ENCODE results near the gene MEX3D.
"Not testable (repeated sequence)": the region's sequence is repeated elsewhere in the genome, so short reads cannot be mapped to it uniquely, and the experiment has no call there.

Gene MEX3D

GRCh38 chr19:1533510-1534150 lies 34.5 kb downstream of the MEX3D start:
- DNase-seq: no peak

- DNase-seq: no peak
These were observed 36.1 kb downstream of the MEX3D start for GRCh38 chr19:1532003-1532402.

- no peak for DNase-seq
These were observed 36.5 kb downstream of the MEX3D start for GRCh38 chr19:1531587-1531986.

GRCh38 chr19:1530856-1531255 lies 37.3 kb downstream of the MEX3D start:
- not testable (repeated sequence) for DNase-seq

GRCh38 chr19:1529430-1529816 lies 38.7 kb downstream of the MEX3D start:
- no peak for DNase-seq

- no peak for DNase-seq
These were observed 39.3 kb downstream of the MEX3D start for GRCh38 chr19:1528596-1529429.

GRCh38 chr19:1527650-1528309 lies 40.3 kb downstream of the MEX3D start:
- no peak for DNase-seq

- no peak for DNase-seq
These were observed 41.0 kb downstream of the MEX3D start for GRCh38 chr19:1526979-1527649.

GRCh38 chr19:1526066-1526778 lies 41.9 kb downstream of the MEX3D start:
- no peak for DNase-seq

GRCh38 chr19:1525343-1525742 lies 42.8 kb downstream of the MEX3D start:
- no peak for DNase-seq

- no peak for DNase-seq
These were observed 43.2 kb downstream of the MEX3D start for GRCh38 chr19:1524972-1525325.

GRCh38 chr19:1524287-1524971 lies 43.7 kb downstream of the MEX3D start:
- DNase-seq: no peak

GRCh38 chr19:1523412-1524286 lies 44.5 kb downstream of the MEX3D start, which contains the start of gene PLK5:
Gene PLK5, plus strand, starts transcription at chr19:1524077. Its CDS starts 2,920 bp downstream, at chr19:1526997.
- no peak for DNase-seq

GRCh38 chr19:1522838-1523237 lies 45.3 kb downstream of the MEX3D start:
- no peak for DNase-seq

GRCh38 chr19:1522061-1522460 lies 46.1 kb downstream of the MEX3D start:
- no peak for DNase-seq

- no peak for DNase-seq
These were observed 46.5 kb downstream of the MEX3D start for GRCh38 chr19:1521636-1522035.

GRCh38 chr19:1520203-1520780 lies 47.8 kb downstream of the MEX3D start:
- DNase-seq: no peak

GRCh38 chr19:1519802-1520201 lies 48.3 kb downstream of the MEX3D start:
- not testable (repeated sequence) for DNase-seq

- no peak for DNase-seq
These were observed 49.7 kb downstream of the MEX3D start for GRCh38 chr19:1518471-1518870.

- DNase-seq: no peak
These were observed 51.8 kb downstream of the MEX3D start for GRCh38 chr19:1516395-1516753.
